OCI-LY3 (cell line): ENCODE measurements around the gene CHDH.

Experiments
- EZH2phosphoT487 ChIP-seq: fragments of 200-600 bp; shearing (Covaris generic); IDR thresholded peaks from 2 replicates; pipeline ENCODE4 v1.6.1; 2018; ENCODE audit warnings: antibody characterized with exemption, mixed run types, low read depth
- TF ChIP-seq, protein P1 (sequence below): fragments of 200-600, 300-600 bp; sonication (generic); IDR thresholded peaks from 2 replicates; pipeline ENCODE4 v1.5.1; 2014; ENCODE audit warnings: antibody characterized with exemption, low read length, low read depth

DNA sequence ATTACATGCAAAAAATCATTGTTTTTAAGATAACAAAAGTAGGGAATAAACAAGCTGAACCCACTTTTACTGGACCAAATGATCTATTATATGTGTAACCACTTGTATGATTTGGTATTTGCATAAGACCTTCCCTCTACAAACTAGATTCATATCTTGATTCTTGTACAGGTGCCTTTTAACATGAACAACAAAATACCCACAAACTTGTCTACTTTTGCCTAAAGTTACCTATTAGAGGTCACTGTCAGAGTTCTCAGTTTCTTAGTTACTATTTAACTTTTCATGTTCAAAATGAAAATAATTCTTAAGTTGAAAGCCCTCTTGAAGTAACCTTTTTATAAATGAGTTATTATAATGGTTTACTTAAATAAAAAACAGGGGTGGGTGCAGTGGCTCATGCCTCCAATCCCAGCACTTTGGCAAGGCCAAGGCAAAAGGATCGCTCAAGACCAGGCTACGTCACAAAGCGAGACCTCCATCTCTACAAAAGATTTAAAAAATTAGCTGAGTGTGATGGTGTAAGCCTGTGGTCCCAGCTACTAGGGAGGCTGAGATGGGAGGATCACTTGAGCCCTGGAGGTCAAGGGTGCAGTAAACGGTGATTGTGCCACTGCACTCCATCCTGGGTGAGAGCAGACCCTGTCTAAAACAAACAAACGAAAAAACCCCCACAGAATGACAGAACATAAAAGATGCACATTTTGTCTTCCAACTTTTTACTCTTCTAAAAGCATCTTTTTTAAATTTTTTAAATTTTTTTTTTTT, 19.7 kb upstream of the CHDH start:
- TF ChIP-seq, protein P1, sequence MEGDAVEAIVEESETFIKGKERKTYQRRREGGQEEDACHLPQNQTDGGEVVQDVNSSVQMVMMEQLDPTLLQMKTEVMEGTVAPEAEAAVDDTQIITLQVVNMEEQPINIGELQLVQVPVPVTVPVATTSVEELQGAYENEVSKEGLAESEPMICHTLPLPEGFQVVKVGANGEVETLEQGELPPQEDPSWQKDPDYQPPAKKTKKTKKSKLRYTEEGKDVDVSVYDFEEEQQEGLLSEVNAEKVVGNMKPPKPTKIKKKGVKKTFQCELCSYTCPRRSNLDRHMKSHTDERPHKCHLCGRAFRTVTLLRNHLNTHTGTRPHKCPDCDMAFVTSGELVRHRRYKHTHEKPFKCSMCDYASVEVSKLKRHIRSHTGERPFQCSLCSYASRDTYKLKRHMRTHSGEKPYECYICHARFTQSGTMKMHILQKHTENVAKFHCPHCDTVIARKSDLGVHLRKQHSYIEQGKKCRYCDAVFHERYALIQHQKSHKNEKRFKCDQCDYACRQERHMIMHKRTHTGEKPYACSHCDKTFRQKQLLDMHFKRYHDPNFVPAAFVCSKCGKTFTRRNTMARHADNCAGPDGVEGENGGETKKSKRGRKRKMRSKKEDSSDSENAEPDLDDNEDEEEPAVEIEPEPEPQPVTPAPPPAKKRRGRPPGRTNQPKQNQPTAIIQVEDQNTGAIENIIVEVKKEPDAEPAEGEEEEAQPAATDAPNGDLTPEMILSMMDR: no peak
- no peak for TF ChIP-seq EZH2phosphoT487
